Measurements from ENCODE around the gene ABTB2.

The ABTB2 gene

DNA sequence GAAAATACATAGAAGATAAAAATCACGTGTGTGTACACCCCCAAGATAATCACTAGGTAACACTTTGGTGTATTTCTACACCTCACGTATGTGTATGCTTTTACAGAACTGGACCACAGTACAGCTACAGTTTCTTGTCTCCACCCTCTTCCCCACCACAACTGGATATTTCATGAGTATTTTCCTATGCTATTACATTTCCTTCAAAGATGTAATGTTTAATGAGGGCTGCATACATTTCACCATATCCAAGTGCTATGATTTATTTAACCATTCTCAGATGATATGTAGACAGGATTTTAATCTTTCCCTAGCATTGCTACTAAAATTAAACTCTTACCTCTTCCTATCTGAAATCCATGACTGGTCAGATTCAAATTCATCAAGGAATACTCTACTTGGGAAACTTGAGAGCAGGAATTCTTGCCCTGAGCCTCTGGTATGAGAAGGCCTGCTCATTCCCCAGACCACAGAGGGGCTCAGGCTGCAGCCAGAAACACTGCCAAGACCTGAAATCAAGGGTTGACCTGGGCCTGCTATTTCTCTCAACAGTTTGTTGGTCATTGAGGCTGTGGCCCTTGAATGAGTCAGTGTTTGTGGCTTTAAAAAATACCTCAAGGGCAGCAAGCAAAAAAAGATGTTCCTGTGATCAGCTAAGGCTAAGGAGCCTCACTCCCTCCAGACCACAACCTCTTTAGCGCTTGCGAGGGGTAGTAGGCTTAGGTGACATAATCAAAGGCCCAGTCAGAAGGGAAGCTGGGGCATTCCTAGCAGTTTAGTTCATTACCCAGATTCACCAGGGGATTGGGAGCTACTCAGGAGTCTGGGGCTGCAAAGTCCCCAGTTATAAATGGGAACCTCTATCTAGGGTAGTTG lies 55.5 kb downstream of the ABTB2 start:
- intact Hi-C loops (cut with DNase I), result no loop called here
- DNase-seq, result no peak

GRCh38 chr11:34300926-34301295 lies 56.9 kb downstream of the ABTB2 start:
- intact Hi-C loops (cut with DNase I), result no loop called here
- DNase-seq, result no peak

GRCh38 chr11:34300026-34300925 lies 57.5 kb downstream of the ABTB2 start:
- no peak for DNase-seq
- intact Hi-C loops (cut with DNase I), result no loop called here

DNA sequence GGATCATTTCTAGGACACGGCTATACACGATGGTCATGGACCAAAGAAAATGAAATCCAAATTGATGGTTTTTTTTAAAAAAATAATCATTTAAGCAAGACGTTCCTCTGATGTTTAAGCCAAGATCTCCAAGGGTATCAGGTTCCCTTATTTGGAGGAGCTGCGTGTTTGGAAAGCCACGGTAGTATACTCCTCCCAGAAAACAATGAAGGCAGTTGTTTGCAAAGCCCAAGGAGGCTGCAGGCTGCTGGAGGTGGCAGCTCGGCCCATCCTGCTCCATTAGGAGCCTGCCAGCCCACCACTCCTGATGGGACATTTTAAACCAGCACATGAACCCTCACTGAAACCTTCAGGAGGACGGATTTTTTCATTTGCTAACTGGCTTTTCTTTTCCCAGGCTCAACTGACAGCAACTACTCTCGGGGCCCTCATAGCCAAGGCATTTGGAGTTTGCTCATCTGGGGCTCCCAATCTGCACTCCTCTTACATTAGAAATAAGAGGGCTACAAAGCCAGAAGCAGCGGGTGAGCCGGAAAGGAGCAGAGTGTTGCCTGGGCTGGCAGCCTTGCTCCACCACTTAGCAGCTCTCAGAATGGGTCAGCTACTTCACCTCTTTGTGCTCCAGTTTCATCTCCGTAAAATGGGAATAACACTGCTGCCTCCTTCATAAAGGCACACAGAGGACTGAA lies 58.4 kb downstream of the ABTB2 start:
- intact Hi-C loops (cut with DNase I), result no loop called here
- no peak for DNase-seq

- no peak for DNase-seq
- intact Hi-C loops (cut with DNase I), result no loop called here
Measured at GRCh38 chr11:34298871-34299270, 58.9 kb downstream of the ABTB2 start.

DNA sequence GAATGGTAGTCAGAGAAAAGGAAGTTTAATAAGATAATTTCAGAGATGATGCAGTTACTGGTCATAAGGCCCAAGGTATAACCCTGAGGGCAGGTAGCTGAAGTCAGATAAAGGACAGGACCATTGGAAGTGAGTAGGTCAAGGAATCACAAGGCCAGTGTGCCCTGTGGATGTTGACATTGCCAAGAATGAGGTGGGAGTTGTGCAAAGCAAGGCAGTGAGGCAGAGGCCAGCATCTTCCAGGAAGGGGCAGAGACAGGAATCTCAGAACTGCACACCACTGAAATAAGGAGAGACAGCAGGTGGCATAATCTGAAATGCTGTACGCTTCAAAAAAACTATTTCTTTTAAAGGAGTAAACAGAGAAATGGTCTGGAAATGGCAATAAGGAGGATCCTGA lies 61.4 kb downstream of the ABTB2 start:
- no peak for DNase-seq
- intact Hi-C loops (cut with DNase I), result no loop called here

DNA sequence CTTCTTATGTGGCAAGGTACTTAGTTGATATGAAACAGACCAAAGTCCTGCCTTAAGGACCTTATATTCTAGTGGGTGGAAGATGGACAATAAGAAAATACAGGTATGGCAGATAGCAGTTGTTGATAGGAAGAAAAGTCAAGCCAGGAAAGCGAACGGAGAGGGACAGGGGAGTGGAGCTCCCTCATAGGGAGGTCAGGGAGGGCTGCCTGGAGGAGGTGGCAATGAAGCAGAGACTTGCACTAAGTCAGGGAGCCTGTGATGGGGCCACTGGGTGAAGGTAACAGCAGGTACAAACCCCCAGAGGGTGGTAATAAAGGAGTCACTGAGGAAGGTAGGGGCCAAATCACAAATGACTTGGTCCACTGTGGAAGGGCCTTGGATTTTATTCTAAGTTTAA lies 65.3 kb downstream of the ABTB2 start:
- DNase-seq, result no peak
- intact Hi-C loops (cut with DNase I), result no loop called here

- intact Hi-C loops (cut with DNase I), result no loop called here
- no peak for DNase-seq
Measured at GRCh38 chr11:34292111-34292510, 65.7 kb downstream of the ABTB2 start.

DNA sequence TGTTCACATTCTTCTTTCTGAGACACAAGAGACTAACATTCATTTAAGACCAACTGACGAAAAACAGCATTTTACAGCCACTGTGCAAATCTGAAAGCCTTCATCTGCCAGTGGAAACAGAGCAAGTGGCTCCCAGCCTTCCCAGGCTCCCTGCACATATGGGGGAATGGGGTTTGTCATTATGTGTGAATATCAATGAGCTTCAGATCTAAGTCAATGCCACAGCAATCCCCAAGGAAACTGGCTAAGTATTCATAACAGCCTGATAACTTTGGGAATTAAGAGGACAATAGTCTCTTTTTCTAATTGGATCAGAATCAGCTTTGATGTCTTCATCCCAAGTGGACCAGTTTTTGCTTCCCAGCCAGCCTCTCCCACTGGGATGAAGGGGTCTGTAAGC lies 66.9 kb downstream of the ABTB2 start:
- intact Hi-C loops (cut with DNase I), result no loop called here
- no peak for DNase-seq

GRCh38 chr11:34288492-34288891 lies 69.3 kb downstream of the ABTB2 start:
- no peak for DNase-seq
- intact Hi-C loops (cut with DNase I), result no loop called here

GRCh38 chr11:34284811-34285481 lies 72.9 kb downstream of the ABTB2 start:
- no peak for DNase-seq
- intact Hi-C loops (cut with DNase I), result no loop called here

- DNase-seq, result no peak
- intact Hi-C loops (cut with DNase I), result no loop called here
Measured at GRCh38 chr11:34284156-34284555, 73.7 kb downstream of the ABTB2 start.

DNA sequence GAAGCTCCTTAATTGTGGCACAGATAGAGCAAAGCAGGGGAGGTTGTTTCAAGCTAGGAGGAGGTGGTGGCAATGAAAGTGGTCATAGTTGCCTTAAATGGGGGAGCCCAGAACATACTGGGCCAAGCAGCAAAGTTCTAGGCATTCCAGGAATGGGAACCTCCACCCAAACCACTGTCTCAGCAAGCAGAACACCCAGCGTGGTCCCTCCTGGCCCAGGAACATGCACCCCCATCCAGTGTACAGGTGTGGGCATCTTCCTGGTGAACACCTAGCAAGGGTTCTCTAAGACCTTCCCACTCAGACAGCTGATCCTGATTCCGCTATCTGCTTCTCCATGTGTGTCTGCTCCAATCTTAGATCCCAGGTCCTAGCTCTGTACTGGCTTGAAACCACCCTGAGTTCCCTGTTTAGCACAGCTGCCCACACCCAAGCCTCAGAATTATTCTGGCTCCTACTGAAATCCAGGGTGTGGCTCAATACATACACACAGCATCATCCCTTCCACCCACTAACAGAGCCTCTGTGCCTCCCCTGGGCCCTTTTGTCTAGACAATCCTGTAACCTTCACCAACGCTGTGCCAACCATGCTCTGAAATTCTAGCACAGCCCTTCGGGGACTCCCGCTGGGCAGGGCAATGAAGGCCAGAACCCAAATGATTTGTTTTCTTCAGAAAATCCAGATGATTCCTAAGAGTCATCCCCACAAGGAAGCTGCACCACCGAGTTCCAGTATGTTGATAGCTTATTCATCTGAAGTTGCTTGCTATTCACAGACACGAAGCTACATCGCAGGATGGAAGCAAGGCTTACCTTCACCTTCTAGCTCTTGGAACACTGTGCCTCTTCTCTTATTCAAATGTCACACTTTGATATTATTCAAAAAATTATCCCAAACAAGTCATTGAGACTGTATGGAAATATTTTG lies 76.6 kb downstream of the ABTB2 start:
- intact Hi-C loops (cut with DNase I), result no loop called here
- no peak for DNase-seq

DNA sequence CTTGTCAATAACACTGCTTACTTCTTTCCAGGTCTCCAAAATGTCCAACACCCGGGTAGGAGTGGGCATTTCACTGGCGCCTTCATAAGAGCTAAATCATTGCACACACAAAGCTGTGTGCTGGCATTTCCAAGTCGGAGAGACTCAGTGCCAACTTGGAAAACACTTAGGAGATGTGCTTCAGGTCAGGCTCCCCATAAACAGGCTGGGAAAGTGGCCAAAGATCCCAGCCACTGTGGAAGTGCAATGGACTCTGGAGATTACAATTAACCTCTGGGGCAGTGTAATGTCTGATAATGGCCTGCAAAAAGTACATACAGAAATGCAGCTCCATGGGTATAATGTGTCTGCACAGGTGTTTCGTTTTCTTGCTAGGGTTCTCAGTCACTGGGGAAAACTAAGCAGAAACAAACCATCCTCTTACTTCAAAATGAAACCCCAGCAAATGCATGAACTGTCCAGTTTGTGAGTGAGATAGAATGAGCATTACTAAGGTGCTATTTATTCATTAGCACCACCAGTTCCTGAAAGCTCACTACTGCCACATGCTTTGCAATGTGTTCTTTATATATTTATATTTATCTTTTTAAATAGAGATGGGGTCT lies 79.0 kb downstream of the ABTB2 start:
- intact Hi-C loops (cut with DNase I), result no loop called here
- DNase-seq, result no peak

DNA sequence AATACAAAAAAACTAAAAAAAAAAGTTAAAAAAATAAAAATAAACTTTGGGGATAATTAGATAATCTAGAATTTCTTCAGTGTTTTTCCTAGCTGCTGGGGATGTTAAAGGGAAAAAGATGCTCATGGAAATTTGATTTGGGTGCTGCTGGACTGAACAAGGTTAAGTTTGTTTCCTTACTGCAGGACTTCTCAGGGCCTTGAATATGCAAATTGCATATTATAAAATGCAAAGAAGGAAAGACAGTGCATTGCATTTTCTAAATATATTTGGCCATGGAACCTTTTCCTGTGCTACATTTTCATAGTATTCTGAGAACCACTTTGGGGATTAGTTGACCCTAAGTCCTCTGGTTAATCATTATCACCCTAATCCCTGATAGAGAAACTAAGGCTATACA lies 79.6 kb downstream of the ABTB2 start:
- no peak for DNase-seq
- intact Hi-C loops (cut with DNase I), result no loop called here

GRCh38 chr11:34277171-34277570 lies 80.6 kb downstream of the ABTB2 start:
- no peak for DNase-seq
- intact Hi-C loops (cut with DNase I), result no loop called here

GRCh38 chr11:34276352-34276864 lies 81.4 kb downstream of the ABTB2 start:
- intact Hi-C loops (cut with DNase I), result no loop called here
- no peak for DNase-seq

- DNase-seq, result no peak
- intact Hi-C loops (cut with DNase I), result no loop called here
Measured at GRCh38 chr11:34275486-34275885, 82.3 kb downstream of the ABTB2 start.
